HepG2 (cell line): ENCODE measurements around the gene RAB40C. TPM values are rescaled to one million over a fixed set of nuclear protein-coding genes. Genes with fewer than 3 reads are reported as not detected.

ENCODE experiments used
- ATRX ChIP-seq: sonication (generic); formaldehyde crosslinking; IDR thresholded peaks from 2 replicates; pipeline ENCODE4 v1.4.0; 2020; ENCODE audit warnings: missing genetic modification reagents, borderline replicate concordance
- GATAD1 ChIP-seq: IDR thresholded peaks from 2 replicates; pipeline ENCODE4 v1.6.1; 2016; ENCODE audit warnings: missing genetic modification reagents, missing compliant biosample characterization
- GLMP ChIP-seq: sonication (generic); formaldehyde crosslinking; IDR thresholded peaks from 2 replicates; pipeline ENCODE4 v1.9.0; 2021; ENCODE audit warnings: missing genetic modification reagents, mild to moderate bottlenecking, borderline replicate concordance
- HNRNPLL ChIP-seq: fragments of 200-400 bp; formaldehyde crosslinking; IDR thresholded peaks from 2 replicates; pipeline ENCODE4 v1.6.1; 2017; ENCODE audit warnings: mild to moderate bottlenecking, low read depth, low read length; ENCODE audit not compliant: poor library complexity, severe bottlenecking
- MXD4 ChIP-seq: IDR thresholded peaks from 2 replicates; pipeline ENCODE4 v1.6.1; 2016; ENCODE audit warnings: mild to moderate bottlenecking, missing biosample characterization, missing genetic modification reagents
- PPARG ChIP-seq: conservative IDR thresholded peaks from 2 replicates; pipeline ENCODE4 v1.6.1; 2016; ENCODE audit warnings: missing biosample characterization, missing genetic modification reagents
- PREB ChIP-seq: sonication (generic); formaldehyde crosslinking; IDR thresholded peaks from 2 replicates; pipeline ENCODE4 v1.4.0; 2020; ENCODE audit warnings: missing genetic modification reagents
- ZBTB3 ChIP-seq: sonication (generic); formaldehyde crosslinking; IDR thresholded peaks from 2 replicates; pipeline ENCODE4 v1.4.0; 2020; ENCODE audit warnings: low read depth, mild to moderate bottlenecking, moderate library complexity, missing genetic modification reagents, borderline replicate concordance
- ZEB1 ChIP-seq: IDR thresholded peaks from 2 replicates; pipeline ENCODE4 v1.6.1; 2012; ENCODE audit warnings: mild to moderate bottlenecking, low read depth, inconsistent platforms; ENCODE audit not compliant: insufficient replicate concordance
- ZNF383 ChIP-seq: sonication (generic); formaldehyde crosslinking; IDR thresholded peaks from 2 replicates; pipeline ENCODE4 v1.4.0; 2020; ENCODE audit warnings: missing genetic modification reagents, mild to moderate bottlenecking, borderline replicate concordance
- polyA plus RNA-seq, 8 experiments: library from polyadenylated mRNA; depleted of rRNA in 3 of 8; stranded (reverse) in 7 of 8; unstranded in 1 of 8; fragments of >200 nt; fragmentation: Illumina TruSeq in 4 of 8; extraction: Trizol in 4 of 8; gene quantifications; 2 replicates each; pipeline versions ENCODE4 v1.2.1 to v1.2.3, GENCODE V29; 2011 to 2016; ENCODE audit warnings: low read depth in 4 of 8, missing spikeins in 1 of 8, mixed read lengths in 1 of 8; ENCODE audit not compliant: insufficient read depth in 1 of 8
- total RNA-seq, 5 experiments: library from RNA; depleted of rRNA; stranded (reverse); fragments of >200 nt; fragmentation: Illumina TruSeq; extraction: Trizol; gene quantifications; 2 replicates each; pipeline ENCODE4 v1.2.3, GENCODE V29; 2016; ENCODE audit warnings: low read depth in 1 of 5
- TF ChIP-seq, protein P1 (sequence below): sonication (generic); formaldehyde crosslinking; IDR thresholded peaks from 2 replicates; pipeline ENCODE4 v1.8.0; 2022; ENCODE audit warnings: missing genetic modification reagents, mild to moderate bottlenecking, borderline replicate concordance
- TF ChIP-seq, protein P2 (sequence below): sonication (generic); formaldehyde crosslinking; IDR thresholded peaks from 2 replicates; pipeline ENCODE4 v1.8.0; 2022; ENCODE audit warnings: missing genetic modification reagents, low read depth, mild to moderate bottlenecking, borderline replicate concordance

The RAB40C gene
- total and polyA plus RNA-seq, 2 of the 13 experiments (the other 11 are each of a cell fraction or from before 2014, with no cell fraction given) = 7.7 to 11.5 TPM

- TF ChIP-seq PPARG = peak; percentile 40; the same call in 1 of the 2 replicates
- TF ChIP-seq ATRX = no peak
- no peak for TF ChIP-seq PREB (CRISPR knock-in tag)
- TF ChIP-seq, protein P1, sequence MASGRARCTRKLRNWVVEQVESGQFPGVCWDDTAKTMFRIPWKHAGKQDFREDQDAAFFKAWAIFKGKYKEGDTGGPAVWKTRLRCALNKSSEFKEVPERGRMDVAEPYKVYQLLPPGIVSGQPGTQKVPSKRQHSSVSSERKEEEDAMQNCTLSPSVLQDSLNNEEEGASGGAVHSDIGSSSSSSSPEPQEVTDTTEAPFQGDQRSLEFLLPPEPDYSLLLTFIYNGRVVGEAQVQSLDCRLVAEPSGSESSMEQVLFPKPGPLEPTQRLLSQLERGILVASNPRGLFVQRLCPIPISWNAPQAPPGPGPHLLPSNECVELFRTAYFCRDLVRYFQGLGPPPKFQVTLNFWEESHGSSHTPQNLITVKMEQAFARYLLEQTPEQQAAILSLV (CRISPR knock-in tag) = peak; percentile 73; the same call in 1 of the 2 replicates
- peak; percentile 72 for TF ChIP-seq ZEB1
- TF ChIP-seq, protein P2, sequence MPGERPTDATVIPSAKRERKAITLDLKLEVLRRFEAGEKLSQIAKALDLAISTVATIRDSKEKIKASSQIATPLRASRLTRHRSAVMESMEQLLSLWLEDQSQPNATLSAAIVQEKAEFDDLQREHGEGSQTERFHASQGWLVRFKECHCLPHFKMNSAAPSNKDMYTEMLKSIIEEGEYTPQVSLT (CRISPR knock-in tag) = no peak
- peak; percentile 93 for TF ChIP-seq MXD4 (CRISPR knock-in tag)
- TF ChIP-seq GATAD1 (CRISPR knock-in tag) = peak; percentile 69; the same call in 1 of the 2 replicates
- no peak for TF ChIP-seq ZBTB3 (CRISPR knock-in tag)
- TF ChIP-seq HNRNPLL = peak; percentile 70
- no peak; the same call in 1 of the 2 replicates for TF ChIP-seq GLMP
- no peak for TF ChIP-seq ZNF383 (CRISPR knock-in tag)
These were observed 46.6 kb downstream of the RAB40C start, which contains the start of gene METTL26 (continued) for GRCh38 chr16:636206-637080.
